MM.1S (cell line): ENCODE measurements around the gene AGAP1.

Experiments
- DNase-seq: peaks from one replicate; pipeline ENCODE4 v3.0.0-alpha.2; 2015
- H2AFZ ChIP-seq: fragments of 300-600 bp; sonication (generic); 2 replicates; pipeline ENCODE4 v1.6.0; 2016; ENCODE audit warnings: antibody characterized with exemption, low read length
- H3F3A ChIP-seq: fragments of 300-600 bp; sonication (generic); 2 replicates; pipeline ENCODE4 v1.6.1; 2016; ENCODE audit warnings: mild to moderate bottlenecking, antibody characterized with exemption, low read length, moderate library complexity, mixed read lengths; ENCODE audit not compliant: insufficient read depth
- H3K27ac ChIP-seq: fragments of 300-600 bp; sonication (generic); 2 replicates; pipeline ENCODE4 v1.5.1; 2016; ENCODE audit warnings: mild to moderate bottlenecking, low read length
- H3K27me3 ChIP-seq: fragments of 300-600 bp; sonication (generic); replicated peaks from 2 replicates; pipeline ENCODE4 v1.6.0; 2016; ENCODE audit warnings: low read length; ENCODE audit not compliant: insufficient read depth
- H3K36me3 ChIP-seq: fragments of 300-600 bp; sonication (generic); replicated peaks from 2 replicates; pipeline ENCODE4 v1.6.1; 2016; ENCODE audit warnings: mild to moderate bottlenecking, low read length, mixed read lengths; ENCODE audit not compliant: insufficient read depth
- H3K4me1 ChIP-seq: fragments of 300-600 bp; sonication (generic); 2 replicates; pipeline ENCODE4 v1.6.1; 2016; ENCODE audit warnings: low read length, mixed read lengths
- H3K4me2 ChIP-seq: fragments of 300-600 bp; sonication (generic); 2 replicates; pipeline ENCODE4 v1.6.0; 2016; ENCODE audit warnings: low read depth, low read length
- H3K4me3 ChIP-seq: fragments of 300-600 bp; sonication (generic); 2 replicates; pipeline ENCODE4 v1.5.1; 2016; ENCODE audit warnings: low read length, mixed read lengths
- H3K79me2 ChIP-seq: fragments of 300-600 bp; sonication (generic); 2 replicates; pipeline ENCODE4 v1.6.1; 2016; ENCODE audit warnings: mixed run types, low read length, mixed read lengths
- H3K9ac ChIP-seq: fragments of 300-600 bp; sonication (generic); 2 replicates; pipeline ENCODE4 v1.6.1; 2016; ENCODE audit warnings: low read length, mixed read lengths
- H3K9me2 ChIP-seq: fragments of 300-600 bp; sonication (generic); replicated peaks from 2 replicates; pipeline ENCODE4 v1.6.1; 2016; ENCODE audit warnings: mild to moderate bottlenecking, low read length, mixed read lengths; ENCODE audit not compliant: insufficient read depth
- H3K9me3 ChIP-seq: fragments of 300-600 bp; sonication (generic); replicated peaks from 2 replicates; pipeline ENCODE4 v1.6.1; 2016; ENCODE audit warnings: mild to moderate bottlenecking, low read length, mixed read lengths; ENCODE audit not compliant: insufficient read depth
- H4K20me1 ChIP-seq: fragments of 300-600 bp; sonication (generic); 2 replicates; pipeline ENCODE4 v1.6.1; 2016; ENCODE audit warnings: mild to moderate bottlenecking, low read length, moderate library complexity, mixed read lengths; ENCODE audit not compliant: insufficient read depth
- CTCF ChIP-seq: fragments of 300-600 bp; sonication (generic); IDR thresholded peaks from 2 replicates; pipeline ENCODE4 v1.5.1; 2016; ENCODE audit warnings: antibody characterized with exemption, low read length, mixed read lengths
- EZH2 ChIP-seq: fragments of 300-600 bp; sonication (generic); optimal IDR thresholded peaks from 2 replicates; pipeline ENCODE3; 2017; ENCODE audit warnings: low read depth, mild to moderate bottlenecking, antibody characterized with exemption, low read length, mixed read lengths
- EZH2phosphoT487 ChIP-seq: fragments of 300-600 bp; sonication (generic); IDR thresholded peaks from 2 replicates; pipeline ENCODE4 v1.6.1; 2018; ENCODE audit warnings: antibody characterized with exemption, low read length

Gene AGAP1

GRCh38 chr2:235858881-235859280, 365.0 kb downstream of the AGAP1 start:
- no peaks in the 10 kb centered on the region for H3K27me3 ChIP-seq
- H4K20me1 ChIP-seq = no peaks in the 10 kb centered on the region
- H3K79me2 ChIP-seq = no peaks in the 10 kb centered on the region
- H3K4me3 ChIP-seq = no peak overlapping the region
- H3K9me2 ChIP-seq = no peaks in the 10 kb centered on the region
- no peak overlapping the region for H3K27ac ChIP-seq
- H2AFZ ChIP-seq = no peak overlapping the region
- H3K4me1 ChIP-seq = no peaks in the 10 kb centered on the region
- TF ChIP-seq EZH2 (no peak), CTCF (no peak), EZH2phosphoT487 (no peak)
- no peak overlapping the region for H3K4me2 ChIP-seq
- no peaks in the 10 kb centered on the region for H3K36me3 ChIP-seq
- DNase-seq = no peak
- H3F3A ChIP-seq = no peaks in the 10 kb centered on the region
- H3K9me3 ChIP-seq = no peaks in the 10 kb centered on the region
- H3K9ac ChIP-seq = no peak overlapping the region

GRCh38 chr2:235859651-235860050, 365.8 kb downstream of the AGAP1 start:
- Histone ChIP-seq H3K4me1 (no peaks in the 10 kb centered on the region), H3K9me3 (no peaks in the 10 kb centered on the region), H3K27ac (no peak overlapping the region), H2AFZ (no peak overlapping the region), H3K4me3 (no peak overlapping the region), H3K9me2 (no peaks in the 10 kb centered on the region), H3F3A (no peaks in the 10 kb centered on the region), H3K27me3 (no peaks in the 10 kb centered on the region), H3K79me2 (no peaks in the 10 kb centered on the region), H4K20me1 (no peaks in the 10 kb centered on the region), H3K9ac (no peak overlapping the region), H3K4me2 (no peak overlapping the region), H3K36me3 (no peaks in the 10 kb centered on the region)
- no peak for DNase-seq
- no peak for TF ChIP-seq EZH2
- TF ChIP-seq EZH2phosphoT487 = no peak
- no peak for TF ChIP-seq CTCF

- H3K79me2 ChIP-seq = no peaks in the 10 kb centered on the region
Observed at GRCh38 chr2:235860111-235860510, 366.3 kb downstream of the AGAP1 start.

More at GRCh38 chr2:235860111-235860510, 366.3 kb downstream of the AGAP1 start:
- H3K4me2 ChIP-seq = no peak overlapping the region
- H2AFZ ChIP-seq = no peak overlapping the region
- H3K27me3 ChIP-seq = no peaks in the 10 kb centered on the region
- H3K9me2 ChIP-seq = no peaks in the 10 kb centered on the region
- no peak for TF ChIP-seq CTCF
- TF ChIP-seq EZH2phosphoT487 = no peak
- no peak for TF ChIP-seq EZH2
- no peak overlapping the region for H3K9ac ChIP-seq
- no peaks in the 10 kb centered on the region for H3K4me1 ChIP-seq
- H3F3A ChIP-seq = no peaks in the 10 kb centered on the region
- no peaks in the 10 kb centered on the region for H3K36me3 ChIP-seq
- H4K20me1 ChIP-seq = no peaks in the 10 kb centered on the region
- H3K27ac ChIP-seq = no peak overlapping the region
- no peaks in the 10 kb centered on the region for H3K9me3 ChIP-seq
- no peak overlapping the region for H3K4me3 ChIP-seq
- DNase-seq = no peak
